ENCODE results near the gene IL6. TPM values are rescaled to one million over a fixed set of nuclear protein-coding genes. Genes with fewer than 3 reads are reported as not detected.
"Not testable (repeated sequence)": the region's sequence is repeated elsewhere in the genome, so short reads cannot be mapped to it uniquely, and the experiment has no call there.

The IL6 gene
- total RNA-seq, 2 donors from 2014 or later: 0.64 to 0.88 TPM

DNA sequence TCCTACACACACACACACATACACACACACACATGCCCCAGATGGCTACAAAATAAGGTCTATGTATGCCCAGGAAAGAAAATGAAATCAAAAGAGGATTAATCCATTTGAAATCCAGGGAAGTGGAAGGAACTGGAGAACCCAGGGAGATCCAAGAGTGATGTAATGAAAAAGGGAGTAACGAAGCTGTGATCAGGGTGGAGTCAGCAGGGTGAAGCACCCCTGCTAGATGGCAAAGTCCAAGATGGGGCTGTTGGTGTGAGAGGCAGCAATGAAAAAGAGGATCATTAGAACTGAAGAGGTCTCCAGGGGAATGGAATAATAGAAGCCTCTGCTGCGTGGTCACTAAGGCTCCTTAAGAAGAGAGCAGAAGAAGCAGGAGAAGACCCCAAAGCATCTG is 43.6 kb upstream of the IL6 start:
- no peak overlapping the region for H3K9ac ChIP-seq (ENCODE audit: extremely low read depth, low read length, poor library complexity, severe bottlenecking)
- H3K27me3 ChIP-seq (ENCODE audit: control insufficient read depth, insufficient read depth, low read length, poor library complexity, severe bottlenecking): no peaks in the 10 kb centered on the region
- whole genome bisulfite sequencing, 2 experiments (ENCODE audit: insufficient coverage in 1 of 2, insufficient read length in 1 of 2): 96 to 100% methylated on average over 1 to 2 of the region's 2 CpGs
- no peaks in the 10 kb centered on the region for H3K4me1 ChIP-seq (ENCODE audit: control insufficient read depth, insufficient read depth, low read length)
- H3K4me3 ChIP-seq (ENCODE audit: low read length): no peak overlapping the region
- H3K27ac ChIP-seq (ENCODE audit: low read depth, low read length): no peak overlapping the region
- Mint-ChIP-seq H3K4me1 (peaks cover 39% of the 10 kb centered on the region), H3K27ac (no peak overlapping the region), H3K9me3 (no peaks in the 10 kb centered on the region), H3K27me3 (ENCODE audit: insufficient read depth) (no peaks in the 10 kb centered on the region), H3K36me3 (ENCODE audit: low read depth) (peaks cover 60% of the 10 kb centered on the region), H3K4me3 (no peak overlapping the region)
- TF ChIP-seq, protein P1, sequence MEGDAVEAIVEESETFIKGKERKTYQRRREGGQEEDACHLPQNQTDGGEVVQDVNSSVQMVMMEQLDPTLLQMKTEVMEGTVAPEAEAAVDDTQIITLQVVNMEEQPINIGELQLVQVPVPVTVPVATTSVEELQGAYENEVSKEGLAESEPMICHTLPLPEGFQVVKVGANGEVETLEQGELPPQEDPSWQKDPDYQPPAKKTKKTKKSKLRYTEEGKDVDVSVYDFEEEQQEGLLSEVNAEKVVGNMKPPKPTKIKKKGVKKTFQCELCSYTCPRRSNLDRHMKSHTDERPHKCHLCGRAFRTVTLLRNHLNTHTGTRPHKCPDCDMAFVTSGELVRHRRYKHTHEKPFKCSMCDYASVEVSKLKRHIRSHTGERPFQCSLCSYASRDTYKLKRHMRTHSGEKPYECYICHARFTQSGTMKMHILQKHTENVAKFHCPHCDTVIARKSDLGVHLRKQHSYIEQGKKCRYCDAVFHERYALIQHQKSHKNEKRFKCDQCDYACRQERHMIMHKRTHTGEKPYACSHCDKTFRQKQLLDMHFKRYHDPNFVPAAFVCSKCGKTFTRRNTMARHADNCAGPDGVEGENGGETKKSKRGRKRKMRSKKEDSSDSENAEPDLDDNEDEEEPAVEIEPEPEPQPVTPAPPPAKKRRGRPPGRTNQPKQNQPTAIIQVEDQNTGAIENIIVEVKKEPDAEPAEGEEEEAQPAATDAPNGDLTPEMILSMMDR (conservative IDR thresholded peaks at IDR 0.05): no peak
- no peaks in the 10 kb centered on the region for H3K9me3 ChIP-seq (ENCODE audit: control insufficient read depth, low read length)
- H3K36me3 ChIP-seq (ENCODE audit: control insufficient read depth, insufficient read depth, low read length): peaks cover 54% of the 10 kb centered on the region
- no peak for DNase-seq

DNA sequence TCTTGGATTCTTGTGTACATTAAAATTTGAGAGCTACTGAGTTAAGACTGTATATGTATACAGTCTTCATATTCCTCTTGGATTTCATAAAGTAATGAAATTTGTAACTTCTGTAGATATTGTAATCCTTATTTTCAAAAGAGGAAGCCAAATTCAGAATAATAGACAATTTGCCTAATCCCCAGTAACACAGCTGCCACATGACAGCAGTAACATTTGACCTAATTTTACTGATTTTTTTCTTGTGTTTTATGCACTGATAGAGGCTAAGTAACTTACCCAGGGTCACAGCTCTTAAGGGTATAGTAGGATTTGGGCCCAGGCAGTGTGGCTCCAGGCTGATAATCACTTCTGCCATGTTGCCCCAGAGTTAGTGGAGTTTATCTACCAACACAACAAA is 40.4 kb upstream of the IL6 start:
- Mint-ChIP-seq H3K27me3 (ENCODE audit: insufficient read depth) (no peaks in the 10 kb centered on the region), H3K4me3 (no peak overlapping the region), H3K9me3 (no peaks in the 10 kb centered on the region), H3K36me3 (ENCODE audit: low read depth) (peaks cover 68% of the 10 kb centered on the region), H3K4me1 (peaks cover 30% of the 10 kb centered on the region), H3K27ac (peak overlapping the region; percentile 36)
- no peak overlapping the region for H3K27ac ChIP-seq (ENCODE audit: low read depth, low read length)
- H3K9me3 ChIP-seq (ENCODE audit: control insufficient read depth, low read length): peaks cover 14% of the 10 kb centered on the region
- no peak for DNase-seq
- no peaks in the 10 kb centered on the region for H3K4me1 ChIP-seq (ENCODE audit: control insufficient read depth, insufficient read depth, low read length)
- H3K4me3 ChIP-seq (ENCODE audit: low read length): no peak overlapping the region
- no peaks in the 10 kb centered on the region for H3K27me3 ChIP-seq (ENCODE audit: control insufficient read depth, insufficient read depth, low read length, poor library complexity, severe bottlenecking)
- TF ChIP-seq, protein P1 (conservative IDR thresholded peaks at IDR 0.05): no peak
- H3K36me3 ChIP-seq (ENCODE audit: control insufficient read depth, insufficient read depth, low read length): peaks cover 52% of the 10 kb centered on the region
- no peak overlapping the region for H3K9ac ChIP-seq (ENCODE audit: extremely low read depth, low read length, poor library complexity, severe bottlenecking)

DNA sequence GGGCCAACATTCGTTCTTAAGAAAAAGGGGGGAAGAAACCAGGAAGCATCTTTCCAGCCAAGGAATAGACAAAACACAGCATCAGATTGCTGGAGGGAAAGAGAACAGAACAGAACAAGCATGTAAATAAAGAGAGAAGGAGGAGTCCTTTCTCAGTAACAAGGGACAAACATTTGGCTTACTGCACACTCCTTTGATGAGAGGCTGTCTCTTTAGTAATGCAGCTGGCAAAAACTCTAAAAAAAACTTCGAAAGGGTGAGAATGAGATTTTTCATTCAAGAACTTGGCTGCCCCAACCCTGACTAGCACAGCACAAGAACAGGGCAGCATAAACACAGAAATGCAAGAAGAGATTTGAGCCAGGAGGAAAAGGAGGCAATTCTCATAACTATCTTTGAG is 38.9 kb upstream of the IL6 start:
- TF ChIP-seq, protein P1 (conservative IDR thresholded peaks at IDR 0.05): no peak
- Mint-ChIP-seq H3K4me3 (no peak overlapping the region), H3K27me3 (ENCODE audit: insufficient read depth) (no peaks in the 10 kb centered on the region), H3K4me1 (peaks cover 16% of the 10 kb centered on the region), H3K27ac (no peak overlapping the region), H3K36me3 (ENCODE audit: low read depth) (peaks cover 64% of the 10 kb centered on the region), H3K9me3 (no peaks in the 10 kb centered on the region)
- H3K9ac ChIP-seq (ENCODE audit: extremely low read depth, low read length, poor library complexity, severe bottlenecking): no peak overlapping the region
- DNase-seq: no peak
- WGBS, 2 experiments (ENCODE audit: insufficient coverage in 1 of 2, insufficient read length in 1 of 2): 88 to 92% methylated on average over 1 to 2 of the region's 2 CpGs
- no peaks in the 10 kb centered on the region for H3K4me1 ChIP-seq (ENCODE audit: control insufficient read depth, insufficient read depth, low read length)
- peaks cover 43% of the 10 kb centered on the region for H3K36me3 ChIP-seq (ENCODE audit: control insufficient read depth, insufficient read depth, low read length)
- H3K27me3 ChIP-seq (ENCODE audit: control insufficient read depth, insufficient read depth, low read length, poor library complexity, severe bottlenecking): no peaks in the 10 kb centered on the region
- H3K9me3 ChIP-seq (ENCODE audit: control insufficient read depth, low read length): peaks cover 14% of the 10 kb centered on the region
- H3K27ac ChIP-seq (ENCODE audit: low read depth, low read length): no peak overlapping the region
- no peak overlapping the region for H3K4me3 ChIP-seq (ENCODE audit: low read length)

DNA sequence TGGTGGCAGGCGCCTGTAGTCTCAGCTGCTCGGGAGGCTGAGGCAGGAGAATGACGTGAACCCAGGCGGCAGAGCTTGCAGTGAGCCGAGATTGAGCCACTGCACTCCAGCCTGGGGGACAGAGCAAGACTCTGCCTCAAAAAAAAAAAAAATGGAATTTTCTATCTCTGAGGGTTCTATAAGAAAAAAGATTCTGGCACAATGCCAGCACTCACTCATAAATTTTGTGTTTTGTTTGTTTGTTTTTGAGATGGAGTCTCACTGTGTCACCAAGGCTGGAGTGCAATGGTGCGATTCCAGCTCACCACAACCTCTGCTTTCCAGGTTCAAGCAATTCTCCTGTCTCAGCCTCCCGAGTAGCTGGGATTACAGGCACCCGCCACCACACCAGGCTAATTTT is 38.1 kb upstream of the IL6 start:
- DNase-seq; H3K27ac Mint-ChIP-seq; H3K4me1 ChIP-seq (ENCODE audit: control insufficient read depth, insufficient read depth, low read length); H3K27me3 Mint-ChIP-seq (ENCODE audit: insufficient read depth); H3K4me3 ChIP-seq (ENCODE audit: low read length); H3K9me3 Mint-ChIP-seq; H3K27ac ChIP-seq (ENCODE audit: low read depth, low read length); H3K9ac ChIP-seq (ENCODE audit: extremely low read depth, low read length, poor library complexity, severe bottlenecking); H3K27me3 ChIP-seq (ENCODE audit: control insufficient read depth, insufficient read depth, low read length, poor library complexity, severe bottlenecking); H3K4me1 Mint-ChIP-seq; H3K4me3 Mint-ChIP-seq: not testable (repeated sequence)
- Histone ChIP-seq H3K36me3 (ENCODE audit: control insufficient read depth, insufficient read depth, low read length) (peaks cover 43% of the 10 kb centered on the region), H3K9me3 (ENCODE audit: control insufficient read depth, low read length) (peaks cover 14% of the 10 kb centered on the region)
- 94 to 98% methylated on average over 7 to 8 of the region's 8 CpGs for WGBS, 2 experiments (ENCODE audit: insufficient coverage in 1 of 2, insufficient read length in 1 of 2)
- peaks cover 65% of the 10 kb centered on the region for H3K36me3 Mint-ChIP-seq (ENCODE audit: low read depth)

Data from endodermal cell (in vitro differentiated cells).